Tibial artery (tissue), 4 donors: ENCODE measurements around the gene HDAC11.

Experiments used
- DNase-seq, 2 donors: peaks; one replicate each; pipeline ENCODE4 v3.0.0-alpha.2; 2019
- H3K27ac ChIP-seq, 2 donors: fragments of 200-600 bp; sonication (generic) in 1 of 2; 1 replicate in 1 of 2; 2 replicates in 1 of 2; pipeline ENCODE4 v1.5.1; 2018 to 2019; ENCODE audit warnings: mild to moderate bottlenecking in 1 of 2
- H3K27me3 ChIP-seq, 2 donors: fragments of 200-600 bp; sonication (generic) in 1 of 2; one replicate each; pipeline versions ENCODE4 v1.5.1 to v1.6.0; 2016 to 2019
- H3K36me3 ChIP-seq, 3 donors: fragments of 200-600 bp; sonication (generic) in 2 of 3; one replicate each; pipeline ENCODE4 v1.5.1; 2016 to 2019; ENCODE audit warnings: mild to moderate bottlenecking in 2 of 3
- H3K4me1 ChIP-seq, 4 donors: fragments of 200-600 bp; sonication (generic) in 2 of 4; 1 replicate in 3 of 4; 2 replicates in 1 of 4; pipeline ENCODE4 v1.5.1; 2016 to 2019
- H3K4me3 ChIP-seq, 2 donors: fragments of 200-600 bp; sonication (generic) in 1 of 2; 1 replicate in 1 of 2; 2 replicates in 1 of 2; pipeline ENCODE4 v1.5.1; 2018 to 2019; ENCODE audit warnings: mild to moderate bottlenecking in 2 of 2
- H3K9me3 ChIP-seq, 3 donors: fragments of 200-600 bp; sonication (generic) in 1 of 3; one replicate each; pipeline ENCODE4 v1.5.1; 2016 to 2019
- CTCF ChIP-seq, 2 experiments: fragments of 200-600 bp in 1 of 2; fragments of 450-650 bp in 1 of 2; IDR thresholded peaks; one replicate each; pipeline ENCODE4 v1.5.1; 2017 to 2019; ENCODE audit warnings: antibody characterized with exemption in 2 of 2, mild to moderate bottlenecking in 1 of 2, moderate library complexity in 1 of 2
- intact Hi-C: fragments of 100-400 bp; cut with DNase I; formaldehyde crosslinking; loops from one replicate; pipeline ENCODE4 v1.15.0; 2023; ENCODE audit warnings: low total_unique reads

Gene HDAC11

DNA sequence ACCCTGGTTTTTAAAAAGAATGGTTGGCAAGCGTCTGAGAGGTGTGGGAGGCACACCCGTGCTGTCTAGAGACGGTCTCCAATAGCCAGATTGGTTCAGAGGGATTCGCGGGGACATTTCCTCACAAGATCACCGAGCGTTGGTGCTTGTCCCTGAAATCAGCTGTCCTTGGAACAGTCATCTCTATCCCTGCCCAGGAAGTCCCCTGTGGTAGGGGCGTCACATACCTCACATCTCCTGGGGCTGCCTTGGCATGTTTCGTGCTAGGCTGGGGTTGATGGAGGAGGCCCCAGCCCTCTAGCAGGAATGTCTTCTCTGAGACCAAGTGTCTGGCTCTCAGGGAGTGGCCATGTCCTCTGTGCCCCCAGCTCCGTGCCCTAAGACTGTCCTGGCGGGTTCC is 75.6 kb downstream of the HDAC11 start:
- H3K36me3 ChIP-seq: no peaks in the 10 kb centered on the region
- peaks cover 0 to 24% (median 14%) of the 10 kb centered on the region in 4 donors for H3K4me1 ChIP-seq

More for the DNA sequence above, 75.6 kb downstream of the HDAC11 start:
- no peak for TF ChIP-seq CTCF (IDR thresholded peaks at IDR 0.05)
- H3K4me3 ChIP-seq: no peak overlapping the region
- peaks cover 0 to 11% of the 10 kb centered on the region in 2 donors for H3K27me3 ChIP-seq
- no peak overlapping the region for H3K27ac ChIP-seq
- no peaks in the 10 kb centered on the region for H3K9me3 ChIP-seq
- DNase-seq: no peak
- intact Hi-C loops: no loop called here
